ENCODE measurements around the gene TRIM31.

- no peak for TF ChIP-seq CTCF (IDR thresholded peaks at IDR 0.05)
- no peak for TF ChIP-seq POLR2AphosphoS5 (IDR thresholded peaks at IDR 0.05)
- TF ChIP-seq POLR2A (IDR thresholded peaks at IDR 0.05) = no peak
- no peak for TF ChIP-seq EP300 (IDR thresholded peaks at IDR 0.05)
Measured at GRCh38 chr6:30121446-30122366, 8.8 kb upstream of the TRIM31 start.

All from sigmoid colon (tissue), 4 donors.